SJCRH30 (cell line): Measurements from ENCODE around the gene TAS2R19. TPM values are rescaled to one million over a fixed set of nuclear protein-coding genes. Genes with fewer than 3 reads are reported as not detected.
"Not testable (repeated sequence)": the region's sequence is repeated elsewhere in the genome, so short reads cannot be mapped to it uniquely, and the experiment has no call there.

Source experiments
- DNase-seq, 2 experiments: peaks; one replicate each; pipeline ENCODE4 v3.0.0-alpha.2; 2015 to 2020
- H3K27ac ChIP-seq: fragments of 250-450 bp; sonication (Bioruptor Pico); 2 replicates; pipeline ENCODE4 v1.5.1; 2020; ENCODE audit warnings: mild to moderate bottlenecking, moderate library complexity
- H3K27me3 ChIP-seq: fragments of 250-450 bp; sonication (Bioruptor Pico); 2 replicates; pipeline ENCODE4 v1.5.1; 2020; ENCODE audit warnings: mild to moderate bottlenecking, moderate library complexity
- H3K36me3 ChIP-seq: fragments of 250-450 bp; sonication (Bioruptor Pico); 2 replicates; pipeline ENCODE4 v1.5.1; 2020; ENCODE audit warnings: mild to moderate bottlenecking, moderate library complexity
- H3K4me1 ChIP-seq: fragments of 250-450 bp; sonication (Bioruptor Pico); 2 replicates; pipeline ENCODE4 v1.5.1; 2020; ENCODE audit warnings: mild to moderate bottlenecking, moderate library complexity
- H3K4me3 ChIP-seq: fragments of 250-450 bp; sonication (Bioruptor Pico); 2 replicates; pipeline ENCODE4 v1.5.1; 2020; ENCODE audit warnings: mild to moderate bottlenecking, moderate library complexity
- H3K9me3 ChIP-seq: fragments of 250-450 bp; sonication (Bioruptor Pico); replicated peaks from 2 replicates; pipeline ENCODE4 v1.5.1; 2020; ENCODE audit warnings: mild to moderate bottlenecking, moderate library complexity
- total RNA-seq: library from RNA; depleted of rRNA; stranded (reverse); fragments of >200 nt; shearing (Covaris generic); gene quantifications from 2 replicates; pipeline ENCODE4 v1.2.3, GENCODE V29; 2014; rRNA removed

Gene TAS2R19, protein sequence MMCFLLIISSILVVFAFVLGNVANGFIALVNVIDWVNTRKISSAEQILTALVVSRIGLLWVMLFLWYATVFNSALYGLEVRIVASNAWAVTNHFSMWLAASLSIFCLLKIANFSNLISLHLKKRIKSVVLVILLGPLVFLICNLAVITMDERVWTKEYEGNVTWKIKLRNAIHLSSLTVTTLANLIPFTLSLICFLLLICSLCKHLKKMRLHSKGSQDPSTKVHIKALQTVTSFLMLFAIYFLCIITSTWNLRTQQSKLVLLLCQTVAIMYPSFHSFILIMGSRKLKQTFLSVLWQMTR
- total RNA-seq = 2.5 and 4.5 TPM in 2 replicates

DNA sequence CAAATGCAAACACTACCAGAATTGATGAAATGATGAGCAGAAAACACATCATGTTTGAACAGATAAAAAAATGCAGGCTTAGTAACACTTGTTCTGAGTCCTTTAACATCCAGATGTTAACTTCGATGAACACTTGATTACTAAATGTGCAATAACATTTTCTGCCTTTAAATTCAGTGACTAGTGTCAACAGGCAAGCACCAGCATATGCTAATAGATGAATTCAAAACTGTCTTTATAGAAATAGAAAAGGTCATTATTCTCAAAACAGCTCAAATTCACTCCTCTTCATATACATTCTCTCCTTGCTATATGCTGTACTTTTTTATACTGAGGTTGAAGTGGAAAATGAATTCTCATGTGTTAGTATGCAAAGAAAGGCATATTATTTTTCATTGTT lies at the start of gene TAS2R19:
Gene TAS2R19 (minus strand): TSS at position 101 of the 400 bp plus-strand sequence. CDS start 49 bp downstream, at position 52.
- DNase-seq = no peak
- Histone ChIP-seq H3K27me3 (no peaks in the 10 kb centered on the region), H3K36me3 (no peaks in the 10 kb centered on the region), H3K4me1 (no peaks in the 10 kb centered on the region), H3K4me3 (no peak within 1 kb of the TSS), H3K9me3 (no peaks in the 10 kb centered on the region), H3K27ac (no peak within 1 kb of the TSS)

DNA sequence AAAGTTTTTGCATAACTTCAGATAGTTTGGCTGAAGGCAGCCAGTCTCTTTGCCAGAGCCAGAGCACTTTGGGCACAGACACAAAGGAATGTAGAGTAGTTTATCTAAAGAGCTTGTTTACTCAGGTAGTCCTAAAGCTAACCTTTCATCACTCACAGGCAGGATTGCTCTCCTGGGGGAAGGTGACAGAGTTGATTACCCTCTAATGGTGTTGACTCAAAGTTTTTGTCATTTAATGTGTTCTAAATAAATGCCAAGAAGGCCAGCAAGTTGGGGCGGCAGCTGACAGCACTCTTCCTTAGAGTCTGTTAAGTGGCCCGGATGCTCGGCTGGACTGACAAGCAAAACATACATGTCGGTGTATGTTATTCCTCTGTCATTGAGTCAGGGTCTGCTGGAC lies 49.0 kb upstream of the TAS2R19 start:
- Histone ChIP-seq H3K36me3 (no peaks in the 10 kb centered on the region), H3K4me3 (no peak overlapping the region), H3K27ac (no peak overlapping the region), H3K27me3 (no peaks in the 10 kb centered on the region), H3K9me3 (no peaks in the 10 kb centered on the region), H3K4me1 (no peaks in the 10 kb centered on the region)
- DNase-seq = no peak

DNA sequence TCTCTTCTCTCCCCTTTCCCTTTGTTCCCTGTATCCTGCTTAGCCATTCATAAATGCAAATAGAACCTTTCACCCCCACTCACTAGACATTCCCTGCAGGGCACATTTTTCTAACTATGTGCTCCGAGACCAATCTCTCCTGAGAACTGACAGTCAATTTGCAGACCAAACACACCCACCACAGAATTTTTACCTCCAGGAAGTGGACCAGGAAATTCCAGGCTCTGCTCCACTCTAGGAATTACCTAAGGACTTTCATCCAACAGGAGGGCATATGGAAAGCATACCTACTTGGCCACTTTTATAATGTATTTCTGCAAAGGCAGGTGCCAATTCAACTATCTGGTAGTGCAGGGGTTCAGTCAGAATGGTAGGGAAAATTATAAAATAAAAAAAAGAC lies 48.6 kb upstream of the TAS2R19 start:
- Histone ChIP-seq H3K9me3 (no peaks in the 10 kb centered on the region), H3K4me1 (no peaks in the 10 kb centered on the region), H3K27ac (no peak overlapping the region), H3K36me3 (no peaks in the 10 kb centered on the region), H3K4me3 (no peak overlapping the region), H3K27me3 (no peaks in the 10 kb centered on the region)
- no peak for DNase-seq

DNA sequence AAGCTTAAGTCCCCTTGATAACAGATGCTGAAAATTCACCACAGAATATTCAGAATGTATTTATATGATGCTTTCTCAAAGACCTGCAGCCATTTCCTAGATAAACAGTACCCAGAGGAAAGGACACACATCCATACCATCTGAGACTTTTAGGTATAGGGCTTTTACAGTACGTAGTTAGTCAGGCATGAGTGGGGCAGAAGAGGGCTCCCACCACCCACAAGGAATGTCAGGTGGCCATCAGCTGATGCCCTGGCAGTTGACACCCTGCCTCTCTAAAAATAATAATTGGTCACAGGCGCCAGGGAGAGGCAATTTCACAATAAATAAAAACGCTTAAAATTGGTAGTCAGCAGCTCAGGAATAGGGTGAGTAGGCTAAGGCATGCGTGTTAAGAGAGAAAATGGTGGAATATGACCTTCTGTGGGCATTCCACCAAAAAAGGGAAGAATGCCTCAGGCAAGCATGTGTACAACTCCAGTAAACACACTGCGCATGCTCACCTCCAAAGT lies 47.5 kb upstream of the TAS2R19 start:
- Histone ChIP-seq H3K36me3 (no peaks in the 10 kb centered on the region), H3K4me1 (no peaks in the 10 kb centered on the region), H3K4me3 (no peak overlapping the region), H3K9me3 (no peaks in the 10 kb centered on the region), H3K27ac (no peak overlapping the region), H3K27me3 (no peaks in the 10 kb centered on the region)
- DNase-seq = no peak

DNA sequence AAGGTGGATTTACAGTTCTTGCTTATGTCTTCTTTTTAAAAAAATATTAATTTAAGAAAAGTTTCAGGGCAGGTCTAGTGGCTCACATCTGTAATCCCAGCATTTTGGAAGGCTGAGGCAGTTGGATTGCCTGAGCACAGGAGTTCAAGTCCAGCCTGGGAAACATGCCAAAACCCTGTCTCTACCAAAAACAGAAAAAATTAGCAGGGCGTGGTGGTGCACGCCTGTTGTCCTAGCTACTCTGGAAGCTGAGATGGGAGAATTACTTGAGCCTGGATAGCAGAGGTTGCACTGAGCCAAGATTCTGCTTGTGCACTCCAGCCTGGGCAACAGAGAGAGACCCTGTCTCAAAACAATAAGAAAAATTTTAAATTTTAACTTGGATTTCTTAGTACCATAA lies 45.1 kb upstream of the TAS2R19 start:
- H3K4me3 ChIP-seq = no peak overlapping the region
- no peak overlapping the region for H3K27ac ChIP-seq
- no peaks in the 10 kb centered on the region for H3K36me3 ChIP-seq
- no peaks in the 10 kb centered on the region for H3K27me3 ChIP-seq
- H3K4me1 ChIP-seq = no peaks in the 10 kb centered on the region
- H3K9me3 ChIP-seq = no peaks in the 10 kb centered on the region
- peak; percentile 2 to 7 for DNase-seq

DNA sequence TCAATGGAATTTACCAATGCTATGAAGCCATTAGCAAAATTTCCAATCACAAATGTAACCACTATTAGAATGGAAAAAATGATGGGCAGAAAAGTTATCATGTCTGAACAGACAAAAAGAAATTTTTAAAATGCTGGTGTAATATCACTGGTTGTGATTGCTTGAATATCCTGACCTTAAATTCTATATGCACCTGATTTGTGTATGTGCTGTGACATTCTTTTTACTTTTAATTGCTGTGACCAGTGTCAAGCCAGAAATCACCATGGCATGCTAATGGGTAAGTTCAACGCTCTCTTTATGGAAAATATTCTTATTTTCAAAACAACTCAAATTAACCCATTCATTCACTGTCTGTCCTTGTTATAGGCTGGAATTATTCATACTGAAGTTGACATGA lies 39.8 kb upstream of the TAS2R19 start, which contains the start of gene TAS2R46:
Gene TAS2R46 (minus strand): TSS at position 101 of the 400 bp plus-strand sequence. CDS start 0 bp downstream, at position 101.
- H3K9me3 ChIP-seq, H3K4me1 ChIP-seq, H3K36me3 ChIP-seq, DNase-seq, H3K27ac ChIP-seq, H3K4me3 ChIP-seq, H3K27me3 ChIP-seq: not testable (repeated sequence)

DNA sequence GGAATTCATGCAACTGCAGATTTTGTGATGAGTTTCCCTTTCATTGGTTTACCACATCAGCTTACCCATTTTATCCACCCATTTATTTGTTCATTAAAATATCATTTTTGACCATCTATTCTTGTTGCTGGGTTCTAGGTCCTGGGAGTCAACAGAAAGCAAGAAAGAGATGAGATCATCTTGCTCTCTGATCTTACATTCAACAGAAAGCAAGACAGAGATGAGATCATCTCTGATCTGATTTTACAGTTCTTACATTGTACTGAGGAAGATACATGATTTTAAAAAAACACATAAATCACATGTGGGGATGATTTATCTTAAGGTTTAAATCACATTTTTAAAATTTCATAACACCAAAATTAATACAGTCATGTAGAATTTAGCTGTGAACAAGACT lies 37.4 kb upstream of the TAS2R19 start:
- Histone ChIP-seq H3K9me3 (no peaks in the 10 kb centered on the region), H3K4me3 (no peak overlapping the region), H3K27me3 (no peaks in the 10 kb centered on the region), H3K4me1 (no peaks in the 10 kb centered on the region), H3K27ac (no peak overlapping the region), H3K36me3 (no peaks in the 10 kb centered on the region)
- no peak for DNase-seq

DNA sequence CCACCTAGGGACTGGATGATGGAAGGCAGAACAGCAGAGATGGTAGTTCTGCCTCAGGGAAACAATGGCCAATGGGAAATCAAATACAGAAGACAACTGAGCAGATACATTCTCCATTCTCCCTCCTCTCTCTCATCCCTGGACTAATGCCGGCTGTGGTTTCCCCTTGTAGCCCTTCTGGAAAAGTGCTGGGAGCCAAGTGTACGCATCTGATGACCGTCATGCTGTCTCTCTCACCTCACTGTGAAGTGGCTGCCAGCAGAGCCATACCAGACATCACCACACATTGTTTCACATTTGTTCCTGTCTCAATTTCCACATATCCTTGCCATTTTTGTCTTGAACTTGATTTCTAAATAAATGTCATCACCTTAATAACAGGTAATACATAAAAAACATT lies 36.6 kb upstream of the TAS2R19 start:
- DNase-seq = no peak
- Histone ChIP-seq H3K27me3 (no peaks in the 10 kb centered on the region), H3K27ac (no peak overlapping the region), H3K4me1 (no peaks in the 10 kb centered on the region), H3K36me3 (no peaks in the 10 kb centered on the region), H3K4me3 (no peak overlapping the region), H3K9me3 (no peaks in the 10 kb centered on the region)

- H3K27me3 ChIP-seq = no peaks in the 10 kb centered on the region
- H3K4me3 ChIP-seq = no peak overlapping the region
- no peak for DNase-seq
- H3K9me3 ChIP-seq = 0 out of 2 replicates have a peak, but pooled peaks cover 3% of the 10 kb centered on the region
- no peak overlapping the region for H3K27ac ChIP-seq
- no peaks in the 10 kb centered on the region for H3K4me1 ChIP-seq
- 0 out of 2 replicates have a peak, but pooled peaks cover 6% of the 10 kb centered on the region for H3K36me3 ChIP-seq
Observed at GRCh38 chr12:11055306-11055705, 32.9 kb upstream of the TAS2R19 start.

DNA sequence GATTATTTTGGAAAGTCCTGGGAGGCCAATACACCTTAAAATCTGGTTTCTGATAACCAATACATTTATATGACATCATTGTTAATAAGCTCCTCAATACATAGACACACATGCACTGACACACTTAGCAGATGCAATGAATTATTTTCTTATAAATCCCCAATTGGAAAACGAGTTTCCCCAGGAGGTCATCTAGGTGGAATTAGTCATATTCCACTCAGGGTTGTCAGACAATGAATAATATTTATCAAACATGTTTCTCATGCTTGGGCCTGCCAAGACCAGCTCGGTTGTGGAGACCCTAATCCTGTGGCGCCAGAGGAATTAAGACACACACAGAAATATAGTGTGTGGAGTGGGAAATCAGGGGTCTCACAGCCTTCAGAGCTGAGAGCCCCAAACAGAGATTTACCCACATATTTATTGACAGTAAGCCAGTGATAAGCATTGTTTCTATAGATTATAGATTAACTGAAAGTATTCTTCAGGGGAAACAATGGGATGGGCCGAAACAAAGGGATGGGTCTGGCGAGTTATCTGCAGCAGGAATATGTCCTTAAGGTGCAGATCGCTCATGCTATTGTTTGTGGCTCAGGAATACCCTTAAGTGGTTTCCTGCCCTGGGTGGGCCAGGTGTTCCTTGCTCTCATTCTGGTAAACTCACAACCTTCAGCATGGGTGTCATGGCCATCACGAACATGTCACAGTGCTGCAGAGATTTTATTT lies 27.5 kb upstream of the TAS2R19 start:
- DNase-seq, H3K27ac ChIP-seq, H3K27me3 ChIP-seq, H3K4me1 ChIP-seq, H3K9me3 ChIP-seq, H3K4me3 ChIP-seq: not testable (repeated sequence)
- H3K36me3 ChIP-seq = 0 out of 2 replicates have a peak, but pooled peaks cover 11% of the 10 kb centered on the region

- H3K27ac ChIP-seq, H3K4me3 ChIP-seq, H3K36me3 ChIP-seq, H3K27me3 ChIP-seq, H3K4me1 ChIP-seq, DNase-seq, H3K9me3 ChIP-seq: not testable (repeated sequence)
Observed at GRCh38 chr12:11041366-11041765, 18.9 kb upstream of the TAS2R19 start.

DNA sequence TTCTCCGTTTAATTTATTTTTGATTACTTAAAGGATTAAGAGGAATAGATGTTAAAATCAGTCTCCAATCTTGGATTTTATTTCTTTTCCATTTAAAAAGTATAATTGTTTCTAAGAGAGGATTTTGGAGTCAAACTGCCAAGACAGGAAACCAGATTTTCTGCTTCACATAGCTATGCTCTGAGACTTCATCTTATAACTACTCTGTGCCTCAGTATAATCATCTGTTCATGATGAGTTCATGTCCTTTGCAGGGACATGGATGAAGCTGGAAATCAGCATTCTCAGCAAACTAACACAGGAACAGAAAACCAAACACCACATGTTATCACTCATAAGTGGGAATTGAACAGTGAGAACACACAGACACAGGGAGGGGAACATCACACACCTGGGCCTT lies 17.7 kb upstream of the TAS2R19 start:
- Histone ChIP-seq H3K27ac (no peak overlapping the region), H3K9me3 (no peaks in the 10 kb centered on the region), H3K36me3 (peaks cover 6% of the 10 kb centered on the region; the same call in 1 of the 2 replicates), H3K27me3 (no peaks in the 10 kb centered on the region), H3K4me1 (no peaks in the 10 kb centered on the region), H3K4me3 (no peak overlapping the region)
- no peak for DNase-seq

DNA sequence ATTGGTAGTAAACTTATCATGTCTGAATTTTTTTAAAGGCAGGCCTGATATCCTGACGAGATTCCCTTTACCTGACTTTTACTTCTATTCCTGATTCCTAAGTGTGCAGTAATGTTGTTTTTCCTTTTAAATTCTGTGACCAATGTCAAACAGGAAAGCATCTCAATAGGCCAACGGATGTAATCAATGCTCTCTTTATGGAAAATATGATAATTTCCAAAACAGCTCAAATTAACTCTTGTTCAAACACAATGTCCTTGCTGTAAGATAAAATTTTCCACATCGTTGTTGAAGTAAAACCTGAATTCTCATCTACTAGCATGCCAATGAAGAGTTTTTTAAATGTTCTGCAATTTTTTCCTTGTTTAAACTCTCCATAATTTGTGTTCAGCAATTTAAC lies 16.8 kb upstream of the TAS2R19 start:
- DNase-seq = no peak
- Histone ChIP-seq H3K4me3 (no peak overlapping the region), H3K9me3 (no peaks in the 10 kb centered on the region), H3K4me1 (no peaks in the 10 kb centered on the region), H3K27me3 (no peaks in the 10 kb centered on the region), H3K27ac (no peak overlapping the region), H3K36me3 (peaks cover 6% of the 10 kb centered on the region; the same call in 1 of the 2 replicates)

DNA sequence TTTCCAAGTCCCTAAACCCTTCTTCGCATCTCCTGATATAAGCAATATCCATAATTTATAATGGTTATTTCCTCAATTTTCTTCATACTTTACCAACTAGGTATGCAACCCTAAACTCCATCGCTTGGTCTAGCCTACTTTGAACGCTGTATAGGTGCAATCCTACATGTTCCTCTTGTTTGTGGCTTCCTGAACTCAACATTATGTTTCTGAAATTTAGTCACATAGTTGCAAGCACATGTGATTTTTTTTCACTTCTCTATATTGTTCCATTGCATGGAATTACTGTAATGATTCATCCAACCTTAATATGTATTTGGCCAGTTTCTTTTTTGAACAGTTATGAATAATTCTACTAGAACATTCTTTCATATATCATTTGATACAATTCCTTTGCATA lies 11.5 kb upstream of the TAS2R19 start:
- DNase-seq, H3K27me3 ChIP-seq, H3K9me3 ChIP-seq, H3K4me3 ChIP-seq, H3K27ac ChIP-seq, H3K4me1 ChIP-seq, H3K36me3 ChIP-seq: not testable (repeated sequence)

- Histone ChIP-seq H3K27me3 (no peaks in the 10 kb centered on the region), H3K9me3 (no peaks in the 10 kb centered on the region), H3K4me1 (no peaks in the 10 kb centered on the region), H3K4me3 (no peak within 1 kb of the TSS), H3K36me3 (0 out of 2 replicates have a peak, but pooled peaks cover 3% of the 10 kb centered on the region), H3K27ac (no peak within 1 kb of the TSS)
- no peak for DNase-seq
Observed at GRCh38 chr12:11031307-11031706, 8.9 kb upstream of the TAS2R19 start, which contains the start of gene TAS2R31. TAS2R31 (minus strand) TSS chr12:11031407; CDS start chr12:11031335, 72 bp downstream.
